ENCODE results near the gene SWAP70. TPM values are rescaled to one million over a fixed set of nuclear protein-coding genes. Genes with fewer than 3 reads are reported as not detected.
"Not testable (repeated sequence)": the region's sequence is repeated elsewhere in the genome, so short reads cannot be mapped to it uniquely, and the experiment has no call there.

Gene SWAP70
- 28.9 and 45.9 TPM in 2 replicates for total RNA-seq (2014; rRNA removed; shearing (Covaris generic))

DNA sequence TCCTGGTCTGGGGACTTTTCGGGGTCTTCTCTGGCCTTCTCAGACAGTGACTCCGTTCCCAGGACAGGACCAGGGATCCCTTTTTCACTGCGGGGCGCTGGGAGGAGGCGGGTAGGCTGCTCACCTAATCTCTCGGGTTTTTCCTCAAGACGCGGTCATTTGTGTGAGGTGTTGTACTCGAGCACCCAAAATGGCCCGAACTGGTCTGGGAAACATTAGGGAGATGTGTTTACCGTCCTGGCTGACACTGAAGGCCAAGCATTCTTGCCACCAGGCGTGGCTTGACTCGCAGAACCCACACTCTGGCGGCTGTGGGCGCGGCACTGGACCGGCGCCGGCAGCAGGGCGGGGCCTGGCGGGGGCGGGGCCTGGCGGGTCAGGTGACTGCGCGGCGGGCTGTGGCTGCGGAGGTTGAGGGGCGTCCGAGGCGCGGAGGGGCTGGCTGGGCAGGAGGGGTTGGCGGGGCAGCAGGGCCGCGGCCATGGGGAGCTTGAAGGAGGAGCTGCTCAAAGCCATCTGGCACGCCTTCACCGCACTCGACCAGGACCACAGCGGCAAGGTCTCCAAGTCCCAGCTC, at the start of gene SWAP70:
SWAP70 (plus strand) TSS at position 379 of the 577 bp plus-strand sequence; CDS start at position 482, 103 bp downstream.
- peak; percentile 58 for DNase-seq (ENCODE audit: low spot score)
- in situ Hi-C loops (cut with HindIII; ENCODE audit: low sequenced_read_pairs): no loop called here

- in situ Hi-C loops (cut with HindIII; ENCODE audit: low sequenced_read_pairs): no loop called here
- DNase-seq (ENCODE audit: low spot score): no peak
These were observed 48.8 kb upstream of the SWAP70 start for GRCh38 chr11:9615031-9615451.

GRCh38 chr11:9616042-9616675, 47.7 kb upstream of the SWAP70 start:
- DNase-seq (ENCODE audit: low spot score): no peak
- in situ Hi-C loops (cut with HindIII; ENCODE audit: low sequenced_read_pairs): no loop called here

GRCh38 chr11:9616858-9617257, 47.0 kb upstream of the SWAP70 start:
- no peak for DNase-seq (ENCODE audit: low spot score)
- in situ Hi-C loops (cut with HindIII; ENCODE audit: low sequenced_read_pairs): no loop called here

DNA sequence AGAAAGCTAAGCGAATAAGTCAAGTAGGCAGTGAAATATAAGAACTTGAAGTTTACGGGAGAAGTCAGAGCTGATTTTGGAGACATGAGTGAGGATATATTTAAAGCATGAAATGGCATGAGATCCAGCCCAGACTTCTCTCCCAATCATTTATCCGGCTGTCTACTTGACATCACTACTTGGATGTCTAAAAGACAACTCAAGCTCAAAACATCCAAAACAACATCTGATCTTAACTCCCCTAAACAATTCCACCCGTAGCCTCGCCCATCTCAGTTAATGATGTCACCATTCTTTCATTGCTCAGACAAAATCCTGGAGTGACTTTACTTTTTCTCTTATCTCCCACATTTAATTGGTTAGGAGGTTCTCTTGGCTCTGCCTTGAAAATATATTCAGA, 45.9 kb upstream of the SWAP70 start:
- DNase-seq (ENCODE audit: low spot score): no peak
- in situ Hi-C loops (cut with HindIII; ENCODE audit: low sequenced_read_pairs): no loop called here

- no peak for DNase-seq (ENCODE audit: low spot score)
- in situ Hi-C loops (cut with HindIII; ENCODE audit: low sequenced_read_pairs): no loop called here
These were observed 44.9 kb upstream of the SWAP70 start for GRCh38 chr11:9619004-9619403.

DNA sequence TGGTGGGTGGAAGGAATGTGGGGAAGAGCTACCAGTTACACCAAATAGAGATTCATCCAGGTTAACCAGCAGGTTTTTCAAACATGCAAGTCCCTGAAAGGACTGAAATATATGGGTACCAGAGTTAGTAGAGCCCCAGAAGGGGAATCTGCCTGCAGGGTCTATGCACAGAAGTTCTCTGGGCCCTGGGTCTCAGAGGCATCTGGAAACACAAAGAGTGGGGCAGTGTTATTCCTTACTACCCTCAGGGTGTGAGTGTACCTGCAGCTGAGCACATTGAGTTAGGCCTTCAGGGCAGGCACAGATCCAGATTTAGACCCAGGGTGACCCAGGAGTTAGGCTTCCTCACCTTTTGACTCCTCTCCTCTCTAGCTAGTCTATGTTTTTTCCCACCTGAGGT, 43.9 kb upstream of the SWAP70 start:
- in situ Hi-C loops (cut with HindIII; ENCODE audit: low sequenced_read_pairs): no loop called here
- no peak for DNase-seq (ENCODE audit: low spot score)

GRCh38 chr11:9622353-9622752, 41.5 kb upstream of the SWAP70 start:
- DNase-seq (ENCODE audit: low spot score); in situ Hi-C loops (cut with HindIII; ENCODE audit: low sequenced_read_pairs): not testable (repeated sequence)

- in situ Hi-C loops (cut with HindIII; ENCODE audit: low sequenced_read_pairs); DNase-seq (ENCODE audit: low spot score): not testable (repeated sequence)
These were observed 40.8 kb upstream of the SWAP70 start for GRCh38 chr11:9623053-9623452.

DNA sequence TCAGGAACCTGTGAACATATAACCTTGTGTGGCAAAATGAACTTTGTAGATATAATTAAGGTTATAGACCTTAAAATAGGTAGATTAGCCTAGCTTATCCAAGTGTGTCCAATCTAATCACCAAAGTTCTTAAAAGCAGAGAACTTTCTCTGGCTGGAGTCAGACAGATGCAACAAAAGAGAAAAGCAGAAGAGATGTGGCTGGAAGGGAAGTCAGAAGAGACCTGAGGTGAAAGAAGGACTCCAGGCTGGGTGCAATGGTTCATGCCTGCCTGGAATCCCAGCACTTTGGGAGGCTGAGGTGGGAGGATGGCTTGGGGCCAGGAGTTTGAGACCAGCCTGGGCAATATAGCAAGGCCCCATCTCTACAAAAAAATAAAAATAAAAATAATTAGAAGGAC, 39.4 kb upstream of the SWAP70 start:
- in situ Hi-C loops (cut with HindIII; ENCODE audit: low sequenced_read_pairs): no loop called here
- no peak for DNase-seq (ENCODE audit: low spot score)

DNA sequence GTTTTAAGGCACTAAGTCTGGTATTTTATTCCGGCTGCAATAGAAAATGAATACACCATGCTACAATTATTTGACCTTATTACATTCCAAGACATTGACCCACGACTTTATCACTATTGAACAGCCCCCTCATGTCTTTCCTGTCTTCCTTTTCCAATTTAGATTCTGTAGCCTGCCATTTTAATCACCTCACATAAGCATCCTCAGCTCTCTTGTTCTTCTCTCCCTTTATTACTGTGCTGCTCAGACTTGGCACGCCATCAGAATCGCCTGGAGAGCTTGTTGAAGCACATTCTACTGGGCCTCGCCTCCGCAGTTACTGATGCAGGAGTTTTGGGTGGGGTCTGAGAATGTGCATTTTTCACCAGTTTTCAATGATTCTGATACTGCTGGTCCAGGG, 38.7 kb upstream of the SWAP70 start:
- in situ Hi-C loops (cut with HindIII; ENCODE audit: low sequenced_read_pairs): no loop called here
- DNase-seq (ENCODE audit: low spot score): no peak

- no peak for DNase-seq (ENCODE audit: low spot score)
- in situ Hi-C loops (cut with HindIII; ENCODE audit: low sequenced_read_pairs): no loop called here
These were observed 38.1 kb upstream of the SWAP70 start for GRCh38 chr11:9625728-9626127.

DNA sequence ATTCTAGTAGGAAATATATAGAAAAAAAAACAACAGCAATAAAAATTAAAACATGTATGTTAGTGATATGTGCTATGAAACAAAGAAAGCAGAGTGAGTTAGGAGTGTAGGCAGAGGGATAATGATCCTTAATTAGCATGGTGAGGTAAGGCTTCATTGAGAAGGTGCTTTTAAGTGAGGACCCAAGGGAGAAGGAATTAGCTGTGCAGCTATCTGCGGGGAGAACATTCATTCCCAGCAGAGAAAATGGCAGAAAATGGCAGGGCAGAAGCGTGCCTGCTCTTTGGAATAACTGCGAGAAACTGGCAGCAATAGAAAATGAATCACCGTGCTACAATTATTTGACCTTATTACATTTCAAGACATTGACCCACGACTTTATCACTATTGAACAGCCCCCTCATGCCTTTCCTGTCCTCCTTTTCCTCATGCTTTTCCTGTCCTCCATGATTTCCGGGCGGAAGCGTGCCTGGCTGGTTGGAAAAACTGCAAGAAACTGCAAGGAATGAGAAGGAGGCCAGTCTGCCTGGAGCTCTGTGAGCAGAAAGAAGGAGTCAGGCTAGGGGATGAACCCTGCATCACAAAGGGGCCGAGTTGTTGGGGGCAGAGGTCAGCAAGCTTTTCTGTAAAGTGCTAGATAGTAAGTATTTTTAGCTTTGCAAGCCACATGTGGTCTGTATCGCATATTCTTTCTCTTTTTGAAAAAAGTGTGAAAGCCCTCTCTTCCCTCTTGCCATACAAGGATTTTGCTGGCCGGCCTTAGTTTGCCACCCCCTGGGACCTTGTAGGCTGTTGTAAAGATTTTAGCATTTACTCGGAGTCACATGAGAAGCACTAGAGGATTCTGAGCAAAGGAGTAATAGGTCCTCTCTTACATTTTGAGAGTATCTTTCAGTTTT, 37.1 kb upstream of the SWAP70 start:
- in situ Hi-C loops (cut with HindIII; ENCODE audit: low sequenced_read_pairs): no loop called here
- no peak for DNase-seq (ENCODE audit: low spot score)

- in situ Hi-C loops (cut with HindIII; ENCODE audit: low sequenced_read_pairs): no loop called here
- DNase-seq (ENCODE audit: low spot score): no peak
These were observed 34.8 kb upstream of the SWAP70 start for GRCh38 chr11:9629064-9629463.

GRCh38 chr11:9633679-9634078, 30.2 kb upstream of the SWAP70 start:
- no peak for DNase-seq (ENCODE audit: low spot score)
- in situ Hi-C loops (cut with HindIII; ENCODE audit: low sequenced_read_pairs): no loop called here

- in situ Hi-C loops (cut with HindIII; ENCODE audit: low sequenced_read_pairs): no loop called here
- no peak for DNase-seq (ENCODE audit: low spot score)
These were observed 27.2 kb upstream of the SWAP70 start for GRCh38 chr11:9636691-9637090.

- in situ Hi-C loops (cut with HindIII; ENCODE audit: low sequenced_read_pairs): no loop called here
These were observed 24.8 kb upstream of the SWAP70 start for GRCh38 chr11:9639099-9639498.

GRCh38 chr11:9639985-9640384, 23.9 kb upstream of the SWAP70 start:
- no peak for DNase-seq (ENCODE audit: low spot score)
- in situ Hi-C loops (cut with HindIII; ENCODE audit: low sequenced_read_pairs): no loop called here

More at GRCh38 chr11:9639099-9639498, 24.8 kb upstream of the SWAP70 start:
- DNase-seq (ENCODE audit: low spot score): no peak

- in situ Hi-C loops (cut with HindIII; ENCODE audit: low sequenced_read_pairs): no loop called here
- no peak for DNase-seq (ENCODE audit: low spot score)
These were observed 21.0 kb upstream of the SWAP70 start for GRCh38 chr11:9642894-9643293.

GRCh38 chr11:9643751-9644150, 20.1 kb upstream of the SWAP70 start:
- in situ Hi-C loops (cut with HindIII; ENCODE audit: low sequenced_read_pairs): no loop called here

More at GRCh38 chr11:9643751-9644150, 20.1 kb upstream of the SWAP70 start:
- DNase-seq (ENCODE audit: low spot score): no peak
